Fibroblast of skin of back (primary cell): ENCODE measurements around the gene SALL4.
"Not testable (repeated sequence)": the region's sequence is repeated elsewhere in the genome, so short reads cannot be mapped to it uniquely, and the experiment has no call there.

Experiments used
- DNase-seq: peaks from one replicate; pipeline ENCODE4 v3.0.0-alpha.2; 2013

Gene SALL4

GRCh38 chr20:51763965-51764602 lies 38.2 kb downstream of the SALL4 start:
- no peak for DNase-seq

GRCh38 chr20:51760905-51761546 lies 41.3 kb downstream of the SALL4 start:
- peak; percentile 49 for DNase-seq

DNA sequence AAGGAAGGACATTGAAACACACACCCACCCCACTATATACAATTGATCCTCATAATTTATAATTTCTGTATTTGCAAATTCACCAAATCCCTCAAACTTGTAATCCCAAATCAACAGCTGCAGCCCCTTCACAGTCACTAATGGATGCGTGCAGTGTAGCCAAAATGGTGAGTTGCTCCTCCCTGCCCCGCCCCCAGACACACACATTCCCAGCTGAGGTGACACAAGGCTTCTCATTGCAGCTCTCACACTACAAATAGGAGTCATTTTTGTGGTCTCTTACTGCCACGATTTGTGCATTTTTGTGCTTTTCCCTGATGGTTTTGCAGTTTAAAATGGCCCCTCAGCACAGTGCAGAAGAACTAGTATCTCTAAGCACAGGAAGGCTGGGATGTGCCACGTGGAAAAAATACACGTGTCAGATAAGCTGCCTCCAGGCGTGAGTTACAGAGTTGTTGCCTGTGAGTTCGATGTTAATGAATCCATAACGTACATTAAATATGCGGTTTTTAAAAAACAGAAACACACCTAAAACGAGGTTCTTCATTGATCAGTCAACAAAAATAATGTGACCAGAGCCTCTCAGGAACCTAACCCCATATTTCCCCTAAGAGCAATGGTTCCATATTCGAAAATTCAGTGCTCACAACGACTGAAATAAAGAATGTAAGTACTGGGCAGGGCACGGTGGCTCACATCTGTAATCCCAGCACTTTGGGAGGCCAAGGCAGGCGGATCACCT lies 42.4 kb downstream of the SALL4 start:
- peak; percentile 56 for DNase-seq

GRCh38 chr20:51758978-51759544 lies 43.3 kb downstream of the SALL4 start:
- DNase-seq: no peak

- DNase-seq: no peak
Observed at GRCh38 chr20:51757226-51757625, 45.1 kb downstream of the SALL4 start.

DNA sequence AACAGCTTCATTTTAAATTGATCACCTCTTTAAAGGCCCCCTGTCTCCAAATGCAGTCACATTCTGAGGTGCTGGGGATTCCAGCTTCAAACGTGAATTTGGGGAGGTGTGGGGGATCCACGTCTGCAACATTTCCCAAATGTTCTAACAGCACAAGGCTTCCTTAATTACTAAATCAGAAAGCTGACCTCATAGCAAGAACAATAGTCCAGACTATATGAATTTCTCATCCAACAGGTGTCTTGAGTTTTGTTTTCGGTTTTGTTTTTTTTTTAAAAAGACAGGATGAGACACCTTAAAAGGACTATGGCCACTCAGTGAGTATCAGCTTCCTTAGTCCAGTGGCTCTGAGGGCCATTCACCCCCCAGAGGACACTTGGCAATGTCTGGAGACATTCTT lies 45.7 kb downstream of the SALL4 start:
- DNase-seq: no peak

DNA sequence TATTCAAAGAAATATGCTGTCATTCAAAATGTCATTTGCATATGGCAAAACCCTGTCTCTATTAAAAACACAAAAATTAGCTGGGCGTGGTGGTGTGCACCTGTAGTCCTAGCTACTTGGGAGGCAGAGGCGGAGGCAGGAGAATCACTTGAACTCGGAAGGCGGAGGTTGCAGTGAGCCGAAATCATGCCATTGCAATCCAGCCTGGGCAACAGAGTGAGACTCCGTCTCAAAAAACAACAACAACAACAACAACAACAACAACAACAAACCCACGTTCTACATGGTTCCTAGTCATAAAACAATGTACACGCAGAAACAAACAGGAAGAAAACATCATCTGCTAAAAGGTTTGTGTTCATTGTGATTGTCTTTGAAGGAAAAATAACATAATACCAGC lies 49.1 kb downstream of the SALL4 start:
- DNase-seq: not testable (repeated sequence)

DNA sequence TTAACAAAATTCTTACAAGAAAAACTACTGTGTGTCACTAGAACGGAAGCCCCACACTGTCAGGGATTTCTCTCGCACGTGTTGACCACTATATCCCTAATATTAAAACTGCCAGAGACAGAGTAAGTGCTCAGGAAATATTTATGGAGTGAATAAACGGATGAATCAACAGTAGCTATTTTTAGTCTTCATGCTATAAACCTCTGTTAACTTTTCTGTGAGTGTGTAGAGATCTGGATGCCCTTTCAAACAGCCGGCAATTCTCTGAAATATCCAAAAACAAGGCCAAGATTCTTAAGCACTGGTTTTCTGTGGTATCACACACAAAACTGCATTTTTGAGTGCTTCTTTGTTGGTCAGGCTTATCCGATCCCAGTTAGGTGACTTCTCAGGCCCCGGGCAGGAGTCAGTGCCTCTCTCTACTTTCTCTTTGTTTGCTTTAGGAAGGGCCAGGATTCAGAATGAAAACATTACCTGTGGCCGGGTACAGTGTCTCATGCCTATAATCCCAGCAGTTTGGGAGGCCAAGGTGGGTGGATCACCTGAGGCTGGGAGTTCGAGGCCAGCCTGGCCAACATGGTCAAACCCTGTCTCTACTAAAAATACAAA lies 49.9 kb downstream of the SALL4 start:
- DNase-seq: peak; percentile 95

DNA sequence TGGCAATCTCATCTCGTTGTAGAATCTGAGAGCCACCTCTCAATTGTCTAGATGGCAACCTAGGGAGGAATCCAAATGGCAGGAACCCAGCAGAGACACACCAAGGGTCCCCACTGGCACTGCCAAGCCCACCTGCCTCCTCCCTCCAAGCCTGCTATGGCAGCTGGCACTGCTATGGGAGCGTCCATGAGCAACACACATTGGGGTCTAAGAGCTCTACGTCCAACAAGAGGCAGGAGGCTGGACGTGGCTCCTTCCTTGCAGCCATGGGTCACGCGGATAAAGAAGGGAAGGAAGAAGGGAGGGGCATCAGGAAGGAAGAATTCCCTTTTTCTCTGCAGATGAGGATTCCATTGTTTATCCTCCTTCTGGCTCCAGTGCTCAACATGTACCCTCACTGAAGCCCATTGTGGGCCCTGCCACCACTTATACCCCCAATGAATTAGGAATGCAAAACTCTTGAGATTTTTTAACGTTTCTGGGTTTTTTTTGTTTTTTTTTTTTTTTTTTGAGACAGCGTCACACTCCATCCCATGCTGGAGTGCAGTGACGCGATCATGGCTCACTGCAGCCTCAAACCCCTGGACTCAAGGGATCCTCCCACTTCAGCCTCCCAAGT lies 51.4 kb downstream of the SALL4 start:
- DNase-seq: no peak

- DNase-seq: peak; percentile 87
Observed at GRCh38 chr20:51750037-51750769, 52.1 kb downstream of the SALL4 start.

DNA sequence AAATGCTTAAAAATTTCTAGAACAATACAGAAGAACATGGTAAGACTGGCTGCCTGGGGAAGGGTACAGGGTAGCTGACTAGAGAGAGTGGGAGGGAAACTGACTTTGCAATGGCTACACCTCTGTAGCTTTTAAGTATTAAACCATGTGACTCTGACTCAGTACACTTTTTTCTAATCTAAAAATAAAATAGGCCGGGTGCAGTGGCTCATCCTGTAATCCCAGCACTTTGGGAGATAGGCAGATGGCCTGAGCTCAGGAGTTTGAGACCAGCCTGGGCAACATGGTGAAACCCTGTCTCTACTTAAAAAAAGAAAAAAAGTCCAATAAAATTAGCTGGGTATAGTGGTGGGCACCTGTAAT lies 52.7 kb downstream of the SALL4 start:
- peak; percentile 62 for DNase-seq

DNA sequence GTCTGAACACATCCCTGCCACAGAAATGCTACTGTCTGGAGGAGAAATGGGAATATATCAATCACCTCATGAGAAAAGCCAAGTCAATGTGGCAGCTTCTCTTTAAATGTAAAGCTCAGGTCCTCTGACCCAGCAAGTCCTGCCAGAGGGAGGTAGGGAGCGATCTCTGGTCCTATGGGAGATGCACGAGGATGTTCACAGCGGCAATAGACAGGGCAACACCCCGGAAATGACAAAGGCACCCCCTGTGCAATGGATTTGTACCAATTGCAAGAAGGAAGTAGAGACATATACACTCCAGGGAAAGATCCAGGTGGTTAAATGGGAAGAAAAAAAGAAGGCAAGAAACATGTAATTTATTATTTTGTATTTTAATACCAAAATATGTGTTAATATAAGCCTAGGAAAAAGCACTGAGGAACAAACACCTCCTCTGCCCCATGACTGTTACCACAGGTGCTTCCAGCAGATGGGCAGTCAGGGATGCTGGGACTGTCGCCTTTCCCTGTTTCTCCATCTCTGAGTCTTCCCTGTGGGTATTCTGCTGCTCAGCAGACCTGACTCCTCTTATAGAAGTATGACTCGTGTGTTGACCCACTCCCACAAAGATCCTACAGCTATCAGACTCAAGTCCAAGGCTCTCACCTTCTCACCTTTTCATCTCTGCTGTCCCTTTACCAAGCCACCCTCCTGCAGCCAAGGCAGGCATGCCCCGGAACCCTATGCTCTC lies 55.0 kb downstream of the SALL4 start:
- no peak for DNase-seq

DNA sequence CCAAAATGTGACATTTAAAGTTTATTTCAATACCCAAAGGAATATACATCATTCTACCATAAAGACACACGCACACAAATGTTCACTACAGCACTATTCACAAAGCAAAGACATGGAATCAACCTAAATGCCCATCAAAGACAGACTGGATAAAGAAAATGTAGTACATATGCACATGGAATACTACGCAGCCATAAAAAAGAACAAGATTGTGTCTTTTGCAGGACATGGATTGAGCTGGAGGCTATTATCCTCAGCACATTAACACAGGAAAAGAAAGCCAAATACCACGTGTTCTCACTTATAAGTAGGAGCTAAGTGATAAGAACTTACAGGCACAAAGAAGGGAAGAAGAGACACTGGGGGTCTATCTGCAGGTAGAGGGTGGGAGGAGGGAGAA lies 56.5 kb downstream of the SALL4 start:
- no peak for DNase-seq

DNA sequence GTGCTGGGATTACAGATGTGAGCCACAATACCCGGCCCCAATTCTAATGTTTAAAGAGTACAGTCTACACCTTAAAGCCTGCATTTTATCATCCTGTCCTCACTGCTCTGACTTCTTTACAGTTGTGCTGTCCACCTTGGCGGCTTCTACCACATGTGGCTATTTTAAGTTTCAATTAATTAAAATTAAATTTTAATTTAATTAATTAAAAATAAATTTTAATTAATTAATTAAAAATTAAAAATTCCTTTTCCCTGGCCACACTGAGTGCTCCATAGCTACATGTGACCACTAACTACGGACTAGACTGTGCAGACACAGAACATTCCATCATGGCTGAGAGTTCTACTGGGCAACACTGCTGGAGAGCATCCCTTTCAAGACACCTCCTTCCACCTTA lies 61.5 kb downstream of the SALL4 start:
- DNase-seq: no peak

DNA sequence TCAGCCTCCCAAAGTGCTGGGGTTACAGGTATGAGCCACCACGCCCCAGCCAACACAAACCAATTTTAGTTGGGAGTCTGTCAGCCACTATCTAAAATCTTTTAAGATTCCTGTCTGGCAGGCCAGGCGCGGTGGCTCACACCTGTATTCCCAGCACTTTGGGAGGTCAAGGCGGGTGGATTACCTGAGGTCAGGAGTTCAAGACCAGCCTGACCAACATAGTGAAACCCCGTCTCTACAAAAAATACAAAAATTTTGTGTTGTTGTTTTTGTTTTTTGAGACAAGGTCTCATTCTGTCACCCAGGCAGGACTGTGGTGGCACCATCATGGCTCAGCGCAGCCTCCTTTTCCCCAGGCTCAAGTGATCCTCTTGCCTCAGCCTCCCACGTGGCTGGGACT lies 62.0 kb downstream of the SALL4 start:
- DNase-seq: not testable (repeated sequence)

- DNase-seq: no peak
Observed at GRCh38 chr20:51739722-51740249, 62.5 kb downstream of the SALL4 start.

GRCh38 chr20:51738877-51739447 lies 63.4 kb downstream of the SALL4 start:
- DNase-seq: no peak

DNA sequence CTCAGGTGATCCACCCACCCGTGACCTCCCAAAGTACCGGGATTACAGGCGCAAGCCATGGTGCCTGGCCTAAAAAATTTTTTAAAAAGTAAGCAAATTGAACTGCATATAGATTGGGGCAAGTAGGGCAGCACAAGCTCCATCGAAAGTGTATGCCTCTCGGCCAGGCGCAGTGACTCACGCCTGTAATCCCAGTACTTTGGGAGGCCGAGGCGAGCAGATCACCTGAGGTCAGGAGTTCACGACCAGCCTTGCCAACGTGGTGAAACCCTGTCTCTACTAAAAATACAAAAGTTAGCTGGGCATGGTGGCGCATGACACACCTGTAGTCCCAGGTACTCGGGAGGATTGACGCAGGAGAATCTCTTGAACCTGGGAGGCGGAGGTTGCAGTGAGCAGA lies 64.1 kb downstream of the SALL4 start:
- DNase-seq: not testable (repeated sequence)

DNA sequence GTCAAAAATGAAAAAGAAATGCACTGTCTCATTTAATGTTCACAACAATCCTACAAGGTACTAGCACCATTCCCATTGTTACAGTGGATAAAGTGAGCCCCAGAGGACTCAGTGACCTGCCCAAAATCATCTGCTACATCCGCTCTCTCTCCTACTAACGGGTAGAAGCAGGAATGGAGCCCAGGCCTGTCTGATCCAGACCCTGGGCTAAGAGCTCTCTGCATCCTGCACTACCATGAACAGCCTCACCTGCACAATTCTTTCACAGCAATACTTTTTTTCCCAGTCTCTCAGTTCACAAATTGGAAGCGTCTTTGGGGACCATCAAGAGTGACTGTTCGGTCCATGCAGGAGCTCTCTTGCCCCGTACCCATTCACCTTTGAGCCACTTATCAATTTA lies 65.4 kb downstream of the SALL4 start:
- no peak for DNase-seq

DNA sequence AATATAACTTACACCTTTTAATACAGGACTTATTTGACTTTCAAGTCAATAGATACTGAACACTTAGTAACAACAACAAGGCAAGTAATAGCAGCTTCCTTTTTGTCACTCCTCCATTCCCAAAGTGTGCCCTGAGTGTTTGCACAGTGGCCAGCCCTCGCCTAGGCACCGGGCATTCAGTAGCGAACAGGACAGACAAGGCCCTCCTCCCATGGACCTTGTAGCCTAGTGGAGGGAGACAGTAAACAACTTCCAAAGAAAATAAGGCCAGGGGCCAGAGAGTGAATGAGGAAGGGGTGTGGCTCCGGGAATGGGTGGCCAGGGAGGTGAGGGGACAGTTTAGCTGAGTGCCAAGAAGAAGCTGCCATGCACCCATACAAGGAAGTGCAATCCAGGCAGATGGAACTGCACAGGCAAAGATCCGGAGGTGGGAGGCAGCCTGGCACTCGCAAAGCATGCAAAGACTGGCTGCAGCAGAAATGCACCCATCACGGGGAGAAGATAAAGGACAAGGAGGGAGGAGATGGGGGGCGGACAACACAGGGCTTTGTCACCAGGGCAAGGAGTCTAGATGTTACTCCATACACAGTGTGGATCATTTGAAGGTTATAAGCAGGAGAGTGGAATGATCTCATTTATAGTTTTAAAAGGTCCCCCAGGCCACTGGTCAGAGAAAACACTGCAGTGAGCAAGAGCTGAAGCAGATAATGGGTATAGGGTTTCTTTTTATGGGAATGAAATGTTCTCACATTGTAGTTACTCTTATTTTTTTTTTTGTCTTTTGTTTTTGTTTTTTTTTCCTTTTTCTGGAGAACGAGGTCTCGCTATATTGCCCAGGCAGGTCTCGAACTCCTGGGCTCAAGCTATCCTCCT lies 66.4 kb downstream of the SALL4 start:
- DNase-seq: no peak
